K562 (cell line): ENCODE data around the gene CARD9. TPM values are rescaled to one million over a fixed set of nuclear protein-coding genes. Genes with fewer than 3 reads are reported as not detected.

ENCODE experiments used
- E2F3 ChIP-seq: fragments of 250-450 bp; sonication (Bioruptor Pico); IDR thresholded peaks from 2 replicates; pipeline ENCODE4 v1.4.0; 2020; ENCODE audit warnings: mild to moderate bottlenecking
- ETS1 ChIP-seq: conservative IDR thresholded peaks from 2 replicates; pipeline ENCODE4 v1.6.1; 2011; ENCODE audit warnings: low read depth, mild to moderate bottlenecking, low read length; ENCODE audit not compliant: control insufficient read depth
- HCFC1 ChIP-seq: IDR thresholded peaks from 2 replicates; pipeline ENCODE4 v1.6.1; 2012; ENCODE audit warnings: low read depth, low read length, improper control_type of control experiment
- MAFG ChIP-seq: fragments of 450-650 bp; conservative IDR thresholded peaks from 2 replicates; pipeline ENCODE4 v1.6.1; 2016; ENCODE audit warnings: missing genetic modification characterization, missing compliant biosample characterization
- MEF2D ChIP-seq: conservative IDR thresholded peaks from 2 replicates; pipeline ENCODE4 v1.6.1; 2016; ENCODE audit warnings: low read depth, missing genetic modification characterization, missing compliant biosample characterization
- MEIS2 ChIP-seq: fragments of 450-650 bp; IDR thresholded peaks from 2 replicates; pipeline ENCODE4 v1.6.1; 2014; ENCODE audit warnings: mild to moderate bottlenecking; ENCODE audit not compliant: partially characterized antibody
- NEUROD1 ChIP-seq: fragments of 150-350 bp; IDR thresholded peaks from 2 replicates; pipeline ENCODE4 v1.6.1; 2014; ENCODE audit warnings: borderline replicate concordance, low read length, low read depth; ENCODE audit not compliant: partially characterized antibody
- POLR2A ChIP-seq: fragments of 450-650 bp; conservative IDR thresholded peaks from 2 replicates; pipeline ENCODE4 v1.6.1; 2016
- RBM17 ChIP-seq: fragments of 200-400 bp; formaldehyde crosslinking; IDR thresholded peaks from 2 replicates; pipeline ENCODE4 v1.6.1; 2017; ENCODE audit warnings: low read depth, mild to moderate bottlenecking, low read length, borderline replicate concordance
- RBM22 ChIP-seq: fragments of 200-400 bp; formaldehyde crosslinking; IDR thresholded peaks from 2 replicates; pipeline ENCODE4 v1.6.1; 2018; ENCODE audit warnings: low read length, low read depth; ENCODE audit not compliant: poor library complexity, severe bottlenecking
- RUNX1 ChIP-seq: sonication (generic); IDR thresholded peaks from 2 replicates; pipeline ENCODE4 v1.6.1; 2016; ENCODE audit warnings: antibody characterized with exemption, low read depth
- SUPT5H ChIP-seq: fragments of 450-650 bp; IDR thresholded peaks from 2 replicates; pipeline ENCODE4 v1.6.1; 2016
- TCF15 ChIP-seq: fragments of 250-450 bp; sonication (Bioruptor Pico); IDR thresholded peaks from 2 replicates; pipeline ENCODE4 v1.8.0; 2022; ENCODE audit warnings: moderate library complexity, mild to moderate bottlenecking, inconsistent platforms
- ZNF12 ChIP-seq: sonication (generic); formaldehyde crosslinking; IDR thresholded peaks from 2 replicates; pipeline ENCODE4 v1.4.0; 2020; ENCODE audit warnings: mild to moderate bottlenecking, missing genetic modification reagents
- ZNF165 ChIP-seq: fragments of 250-450 bp; sonication (Bioruptor Pico); IDR thresholded peaks from 2 replicates; pipeline ENCODE4 v1.4.0; 2020; ENCODE audit warnings: borderline replicate concordance
- ZNF282 ChIP-seq: sonication (generic); formaldehyde crosslinking; IDR thresholded peaks from 2 replicates; pipeline ENCODE4 v1.8.1; 2023; ENCODE audit warnings: missing genetic modification reagents
- ZNF41 ChIP-seq: fragments of 250-450 bp; sonication (Bioruptor Pico); conservative IDR thresholded peaks from 2 replicates; pipeline ENCODE4 v1.4.0; 2020; ENCODE audit warnings: mild to moderate bottlenecking
- polyA plus RNA-seq, 8 experiments: library from polyadenylated mRNA; depleted of rRNA in 4 of 8; stranded (reverse) in 5 of 8; unstranded in 3 of 8; fragments of >200 nt; fragmentation: Nextera tagmentation in 2 of 8; fragmentation: Illumina TruSeq in 1 of 8; extraction: Ambion mirVana in 2 of 8; extraction: Trizol in 1 of 8; gene quantifications; 2 replicates each; pipeline versions ENCODE4 v1.2.1 to v1.2.3, GENCODE V29; 2011 to 2014; ENCODE audit warnings: inconsistent platforms in 1 of 8, missing spikeins in 1 of 8
- total RNA-seq, 7 experiments: library from RNA; depleted of rRNA in 6 of 7; stranded (reverse); fragments of >200 nt in 6 of 7; fragmentation: Illumina TruSeq in 2 of 7; extraction: Trizol in 2 of 7; gene quantifications; 2 replicates each; pipeline versions ENCODE4 v1.2.1 to v1.2.3, GENCODE V29; 2011 to 2021; ENCODE audit warnings: low replicate concordance in 1 of 7
- TF ChIP-seq, protein P1 (sequence below), 2 experiments: fragments of 450-650 bp in 1 of 2; IDR thresholded peaks; 2 replicates each; pipeline ENCODE4 v1.6.1; 2011 to 2017; ENCODE audit warnings: low read depth in 2 of 2, antibody characterized with exemption in 1 of 2, borderline replicate concordance in 1 of 2, low read length in 1 of 2, mild to moderate bottlenecking in 1 of 2, mixed read lengths in 1 of 2; ENCODE audit not compliant: control insufficient read depth in 1 of 2
- TF ChIP-seq, protein P2 (sequence below): fragments of 450-650 bp; IDR thresholded peaks from 2 replicates; pipeline ENCODE4 v1.6.1; 2018; ENCODE audit not compliant: partially characterized antibody

CARD9 gene
- total and polyA plus RNA-seq, 9 of the 15 experiments (the other 6 are each of a cell fraction or from before 2014, with no cell fraction given), result 1.7 to 53.0 (median 9.7) TPM

DNA sequence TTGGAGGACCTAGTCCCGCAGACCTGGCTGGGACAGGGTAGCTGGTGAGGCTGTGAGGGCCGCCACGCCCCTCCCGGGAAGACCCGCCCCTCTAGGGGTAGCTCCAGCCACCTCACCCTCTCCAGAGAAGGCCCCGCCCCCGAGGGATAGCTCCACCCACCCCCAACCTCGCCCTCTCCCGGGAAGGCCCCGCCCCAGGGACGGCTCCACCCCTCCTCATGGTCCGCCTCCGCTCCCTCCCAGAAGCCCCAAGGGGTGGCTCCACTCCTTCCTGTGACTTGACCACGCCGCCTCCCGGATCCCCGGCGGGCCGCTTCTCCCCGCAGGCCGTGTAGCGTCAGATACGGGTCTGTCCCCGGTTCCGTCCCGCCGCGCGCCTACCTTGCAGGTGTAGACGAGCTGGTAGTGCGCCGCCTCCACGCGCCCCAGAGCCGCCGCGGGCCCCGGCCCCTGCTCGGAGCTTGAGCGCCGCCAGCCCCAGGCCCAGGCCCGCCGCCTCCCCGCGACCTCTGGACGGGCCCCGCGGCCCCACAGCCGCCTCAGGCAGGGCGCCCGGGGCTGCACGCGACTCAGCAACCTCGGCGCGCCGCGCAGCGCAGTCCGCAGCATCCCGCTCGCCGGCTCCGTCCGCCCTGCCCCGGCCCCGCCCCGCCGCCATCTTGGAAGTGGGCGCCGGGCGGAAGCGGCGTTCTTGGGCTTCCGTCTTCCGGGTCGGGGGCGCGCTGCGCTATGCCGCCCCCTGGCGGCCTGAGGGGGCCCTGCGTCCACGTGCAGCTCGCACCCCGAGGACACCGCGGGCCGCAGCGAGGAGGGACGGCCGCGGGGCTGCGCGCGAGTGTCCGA, 10.1 kb downstream of the CARD9 start, which contains the start of gene DNLZ (continued):
- TF ChIP-seq, protein P1, sequence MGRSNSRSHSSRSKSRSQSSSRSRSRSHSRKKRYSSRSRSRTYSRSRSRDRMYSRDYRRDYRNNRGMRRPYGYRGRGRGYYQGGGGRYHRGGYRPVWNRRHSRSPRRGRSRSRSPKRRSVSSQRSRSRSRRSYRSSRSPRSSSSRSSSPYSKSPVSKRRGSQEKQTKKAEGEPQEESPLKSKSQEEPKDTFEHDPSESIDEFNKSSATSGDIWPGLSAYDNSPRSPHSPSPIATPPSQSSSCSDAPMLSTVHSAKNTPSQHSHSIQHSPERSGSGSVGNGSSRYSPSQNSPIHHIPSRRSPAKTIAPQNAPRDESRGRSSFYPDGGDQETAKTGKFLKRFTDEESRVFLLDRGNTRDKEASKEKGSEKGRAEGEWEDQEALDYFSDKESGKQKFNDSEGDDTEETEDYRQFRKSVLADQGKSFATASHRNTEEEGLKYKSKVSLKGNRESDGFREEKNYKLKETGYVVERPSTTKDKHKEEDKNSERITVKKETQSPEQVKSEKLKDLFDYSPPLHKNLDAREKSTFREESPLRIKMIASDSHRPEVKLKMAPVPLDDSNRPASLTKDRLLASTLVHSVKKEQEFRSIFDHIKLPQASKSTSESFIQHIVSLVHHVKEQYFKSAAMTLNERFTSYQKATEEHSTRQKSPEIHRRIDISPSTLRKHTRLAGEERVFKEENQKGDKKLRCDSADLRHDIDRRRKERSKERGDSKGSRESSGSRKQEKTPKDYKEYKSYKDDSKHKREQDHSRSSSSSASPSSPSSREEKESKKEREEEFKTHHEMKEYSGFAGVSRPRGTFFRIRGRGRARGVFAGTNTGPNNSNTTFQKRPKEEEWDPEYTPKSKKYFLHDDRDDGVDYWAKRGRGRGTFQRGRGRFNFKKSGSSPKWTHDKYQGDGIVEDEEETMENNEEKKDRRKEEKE (IDR thresholded peaks at IDR 0.05; ENCODE audit: borderline replicate concordance in 1 of 2, control insufficient read depth in 1 of 2, low read depth in 2 of 2, low read length in 1 of 2), result 0 out of 4 replicates have a peak, but pooled peaks of 1 of the 2 experiments have one; percentile 72
- TF ChIP-seq NEUROD1 (peak; percentile 55), RBM17 (no peak), ZNF12 (CRISPR knock-in tag) (peak; percentile 87), SUPT5H (peak; percentile 88), E2F3 (peak; percentile 86; the same call in 1 of the 2 replicates), ZNF282 (CRISPR knock-in tag) (peak; percentile 85), TCF15 (CRISPR knock-in tag) (no peak), ZNF165 (CRISPR knock-in tag) (no peak), MAFG (tag) (no peak), ETS1 (peak; percentile 97), MEF2D (no peak), RBM22 (no peak), MEIS2 (no peak), HCFC1 (peak; percentile 93), ZNF41 (0 out of 2 replicates have a peak, but pooled peaks have one; percentile 15), RUNX1 (0 out of 2 replicates have a peak, but pooled peaks have one; percentile 20), POLR2A (peak; percentile 91)
- TF ChIP-seq, protein P2, sequence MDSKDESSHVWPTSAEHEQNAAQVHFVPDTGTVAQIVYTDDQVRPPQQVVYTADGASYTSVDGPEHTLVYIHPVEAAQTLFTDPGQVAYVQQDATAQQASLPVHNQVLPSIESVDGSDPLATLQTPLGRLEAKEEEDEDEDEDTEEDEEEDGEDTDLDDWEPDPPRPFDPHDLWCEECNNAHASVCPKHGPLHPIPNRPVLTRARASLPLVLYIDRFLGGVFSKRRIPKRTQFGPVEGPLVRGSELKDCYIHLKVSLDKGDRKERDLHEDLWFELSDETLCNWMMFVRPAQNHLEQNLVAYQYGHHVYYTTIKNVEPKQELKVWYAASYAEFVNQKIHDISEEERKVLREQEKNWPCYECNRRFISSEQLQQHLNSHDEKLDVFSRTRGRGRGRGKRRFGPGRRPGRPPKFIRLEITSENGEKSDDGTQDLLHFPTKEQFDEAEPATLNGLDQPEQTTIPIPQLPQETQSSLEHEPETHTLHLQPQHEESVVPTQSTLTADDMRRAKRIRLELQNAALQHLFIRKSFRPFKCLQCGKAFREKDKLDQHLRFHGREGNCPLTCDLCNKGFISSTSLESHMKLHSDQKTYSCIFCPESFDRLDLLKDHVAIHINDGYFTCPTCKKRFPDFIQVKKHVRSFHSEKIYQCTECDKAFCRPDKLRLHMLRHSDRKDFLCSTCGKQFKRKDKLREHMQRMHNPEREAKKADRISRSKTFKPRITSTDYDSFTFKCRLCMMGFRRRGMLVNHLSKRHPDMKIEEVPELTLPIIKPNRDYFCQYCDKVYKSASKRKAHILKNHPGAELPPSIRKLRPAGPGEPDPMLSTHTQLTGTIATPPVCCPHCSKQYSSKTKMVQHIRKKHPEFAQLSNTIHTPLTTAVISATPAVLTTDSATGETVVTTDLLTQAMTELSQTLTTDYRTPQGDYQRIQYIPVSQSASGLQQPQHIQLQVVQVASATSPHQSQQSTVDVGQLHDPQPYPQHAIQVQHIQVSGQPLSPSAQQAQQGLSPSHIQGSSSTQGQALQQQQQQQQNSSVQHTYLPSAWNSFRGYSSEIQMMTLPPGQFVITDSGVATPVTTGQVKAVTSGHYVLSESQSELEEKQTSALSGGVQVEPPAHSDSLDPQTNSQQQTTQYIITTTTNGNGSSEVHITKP, result no peak
